Measurements from ENCODE around the gene MYO3B.
"Not testable (repeated sequence)": the region's sequence is repeated elsewhere in the genome, so short reads cannot be mapped to it uniquely, and the experiment has no call there.

MYO3B gene

GRCh38 chr2:170530284-170530745 is 352.4 kb downstream of the MYO3B start:
- DNase-seq: peak; percentile 67
- in situ Hi-C loops (cut with HindIII; ENCODE audit: low pct_ligation_motif_present, low pct_unique_long_range_greater_than_20kb, low sequenced_read_pairs): no loop called here

- in situ Hi-C loops (cut with HindIII; ENCODE audit: low pct_ligation_motif_present, low pct_unique_long_range_greater_than_20kb, low sequenced_read_pairs): no loop called here
- no peak for DNase-seq
Observed at GRCh38 chr2:170530803-170531564, 353.0 kb downstream of the MYO3B start.

GRCh38 chr2:170531876-170532275 is 353.9 kb downstream of the MYO3B start:
- in situ Hi-C loops (cut with HindIII; ENCODE audit: low pct_ligation_motif_present, low pct_unique_long_range_greater_than_20kb, low sequenced_read_pairs): no loop called here
- no peak for DNase-seq

GRCh38 chr2:170533156-170533555 is 355.2 kb downstream of the MYO3B start:
- no peak for DNase-seq
- in situ Hi-C loops (cut with HindIII; ENCODE audit: low pct_ligation_motif_present, low pct_unique_long_range_greater_than_20kb, low sequenced_read_pairs): no loop called here

GRCh38 chr2:170535552-170535951 is 357.6 kb downstream of the MYO3B start:
- in situ Hi-C loops (cut with HindIII; ENCODE audit: low pct_ligation_motif_present, low pct_unique_long_range_greater_than_20kb, low sequenced_read_pairs): no loop called here
- no peak for DNase-seq

GRCh38 chr2:170544817-170545216 is 366.9 kb downstream of the MYO3B start:
- DNase-seq: no peak
- in situ Hi-C loops (cut with HindIII; ENCODE audit: low pct_ligation_motif_present, low pct_unique_long_range_greater_than_20kb, low sequenced_read_pairs): no loop called here

- in situ Hi-C loops (cut with HindIII; ENCODE audit: low pct_ligation_motif_present, low pct_unique_long_range_greater_than_20kb, low sequenced_read_pairs): no loop called here
- no peak for DNase-seq
Observed at GRCh38 chr2:170548304-170548703, 370.4 kb downstream of the MYO3B start.

- no peak for DNase-seq
- in situ Hi-C loops (cut with HindIII; ENCODE audit: low pct_ligation_motif_present, low pct_unique_long_range_greater_than_20kb, low sequenced_read_pairs): no loop called here
Observed at GRCh38 chr2:170550501-170550900, 372.6 kb downstream of the MYO3B start.

GRCh38 chr2:170551899-170552298 is 374.0 kb downstream of the MYO3B start:
- in situ Hi-C loops (cut with HindIII; ENCODE audit: low pct_ligation_motif_present, low pct_unique_long_range_greater_than_20kb, low sequenced_read_pairs); DNase-seq: not testable (repeated sequence)

- no peak for DNase-seq
- in situ Hi-C loops (cut with HindIII; ENCODE audit: low pct_ligation_motif_present, low pct_unique_long_range_greater_than_20kb, low sequenced_read_pairs): no loop called here
Observed at GRCh38 chr2:170553748-170554147, 375.8 kb downstream of the MYO3B start.

- DNase-seq: peak; percentile 8
- in situ Hi-C loops (cut with HindIII; ENCODE audit: low pct_ligation_motif_present, low pct_unique_long_range_greater_than_20kb, low sequenced_read_pairs): no loop called here
Observed at GRCh38 chr2:170554278-170554955, 376.5 kb downstream of the MYO3B start.

- in situ Hi-C loops (cut with HindIII; ENCODE audit: low pct_ligation_motif_present, low pct_unique_long_range_greater_than_20kb, low sequenced_read_pairs): no loop called here
- DNase-seq: no peak
Observed at GRCh38 chr2:170562928-170563327, 385.0 kb downstream of the MYO3B start.

- no peak for DNase-seq
- in situ Hi-C loops (cut with HindIII; ENCODE audit: low pct_ligation_motif_present, low pct_unique_long_range_greater_than_20kb, low sequenced_read_pairs): no loop called here
Observed at GRCh38 chr2:170563401-170563800, 385.5 kb downstream of the MYO3B start.

GRCh38 chr2:170566138-170566537 is 388.2 kb downstream of the MYO3B start:
- DNase-seq: no peak
- in situ Hi-C loops (cut with HindIII; ENCODE audit: low pct_ligation_motif_present, low pct_unique_long_range_greater_than_20kb, low sequenced_read_pairs): no loop called here

GRCh38 chr2:170567429-170567828 is 389.5 kb downstream of the MYO3B start:
- DNase-seq: no peak
- in situ Hi-C loops (cut with HindIII; ENCODE audit: low pct_ligation_motif_present, low pct_unique_long_range_greater_than_20kb, low sequenced_read_pairs): no loop called here

- no peak for DNase-seq
- in situ Hi-C loops (cut with HindIII; ENCODE audit: low pct_ligation_motif_present, low pct_unique_long_range_greater_than_20kb, low sequenced_read_pairs): no loop called here
Observed at GRCh38 chr2:170568511-170568910, 390.6 kb downstream of the MYO3B start.

GRCh38 chr2:170571612-170572011 is 393.7 kb downstream of the MYO3B start:
- in situ Hi-C loops (cut with HindIII; ENCODE audit: low pct_ligation_motif_present, low pct_unique_long_range_greater_than_20kb, low sequenced_read_pairs): no loop called here
- DNase-seq: no peak

GRCh38 chr2:170573671-170574070 is 395.7 kb downstream of the MYO3B start:
- DNase-seq: peak; percentile 12

GRCh38 chr2:170576296-170576695 is 398.3 kb downstream of the MYO3B start:
- in situ Hi-C loops (cut with HindIII; ENCODE audit: low pct_ligation_motif_present, low pct_unique_long_range_greater_than_20kb, low sequenced_read_pairs): no loop called here
- no peak for DNase-seq

More at GRCh38 chr2:170573671-170574070, 395.7 kb downstream of the MYO3B start:
- in situ Hi-C loops (cut with HindIII; ENCODE audit: low pct_ligation_motif_present, low pct_unique_long_range_greater_than_20kb, low sequenced_read_pairs): no loop called here

- in situ Hi-C loops (cut with HindIII; ENCODE audit: low pct_ligation_motif_present, low pct_unique_long_range_greater_than_20kb, low sequenced_read_pairs): no loop called here
- DNase-seq: no peak
Observed at GRCh38 chr2:170577356-170577755, 399.4 kb downstream of the MYO3B start.

Data from ACHN (cell line).